Measurements from ENCODE around the gene NKAIN4. TPM values are rescaled to one million over a fixed set of nuclear protein-coding genes. Genes with fewer than 3 reads are reported as not detected.

The NKAIN4 gene
- total RNA-seq (2014; rRNA removed; shearing (Covaris generic)), result not detected in 2 replicates

- DNase-seq (ENCODE audit: low read depth), result no peak
Measured at GRCh38 chr20:63254232-63254605, at the start of gene NKAIN4. Gene NKAIN4 (minus strand): TSS chr20:63254463. CDS start chr20:63254450, 13 bp downstream.

GRCh38 chr20:63303095-63303666, 48.9 kb upstream of the NKAIN4 start:
- DNase-seq (ENCODE audit: low read depth), result no peak

- no peak for DNase-seq (ENCODE audit: low read depth)
Measured at GRCh38 chr20:63301671-63302070, 47.4 kb upstream of the NKAIN4 start.

GRCh38 chr20:63298731-63299312, 44.6 kb upstream of the NKAIN4 start:
- no peak for DNase-seq (ENCODE audit: low read depth)

- no peak for DNase-seq (ENCODE audit: low read depth)
Measured at GRCh38 chr20:63297796-63298572, 43.7 kb upstream of the NKAIN4 start.

- DNase-seq (ENCODE audit: low read depth), result no peak
Measured at GRCh38 chr20:63297371-63297781, 43.1 kb upstream of the NKAIN4 start.

GRCh38 chr20:63296531-63297299, 42.5 kb upstream of the NKAIN4 start:
- no peak for DNase-seq (ENCODE audit: low read depth)

GRCh38 chr20:63295846-63296245, 41.6 kb upstream of the NKAIN4 start:
- no peak for DNase-seq (ENCODE audit: low read depth)

- DNase-seq (ENCODE audit: low read depth), result no peak
Measured at GRCh38 chr20:63295422-63295821, 41.2 kb upstream of the NKAIN4 start.

- no peak for DNase-seq (ENCODE audit: low read depth)
Measured at GRCh38 chr20:63295018-63295417, 40.8 kb upstream of the NKAIN4 start.

GRCh38 chr20:63294536-63294900, 40.3 kb upstream of the NKAIN4 start:
- DNase-seq (ENCODE audit: low read depth), result no peak

GRCh38 chr20:63293871-63294535, 39.7 kb upstream of the NKAIN4 start:
- DNase-seq (ENCODE audit: low read depth), result no peak

- DNase-seq (ENCODE audit: low read depth), result no peak
Measured at GRCh38 chr20:63293456-63293855, 39.2 kb upstream of the NKAIN4 start.

- DNase-seq (ENCODE audit: low read depth), result no peak
Measured at GRCh38 chr20:63292904-63293303, 38.6 kb upstream of the NKAIN4 start, which contains the start of gene COL20A1. Gene COL20A1 (plus strand): TSS chr20:63293186. CDS start chr20:63295108, 1,922 bp downstream.

- no peak for DNase-seq (ENCODE audit: low read depth)
Measured at GRCh38 chr20:63292292-63292701, 38.0 kb upstream of the NKAIN4 start.

GRCh38 chr20:63291811-63292210, 37.5 kb upstream of the NKAIN4 start:
- DNase-seq (ENCODE audit: low read depth), result peak; percentile 38

GRCh38 chr20:63290677-63291472, 36.6 kb upstream of the NKAIN4 start:
- peak; percentile 36 for DNase-seq (ENCODE audit: low read depth)

GRCh38 chr20:63290136-63290676, 35.9 kb upstream of the NKAIN4 start:
- DNase-seq (ENCODE audit: low read depth), result no peak

GRCh38 chr20:63289311-63290135, 35.3 kb upstream of the NKAIN4 start:
- DNase-seq (ENCODE audit: low read depth), result no peak
